ENCODE measurements around the gene OTOS. TPM values are rescaled to one million over a fixed set of nuclear protein-coding genes. Genes with fewer than 3 reads are reported as not detected.

Gene OTOS
- total and polyA plus RNA-seq, 2 of the 4 experiments (the other 2 are of a cell fraction) = 0.34 TPM; not detected in 1

GRCh38 chr2:240154606-240155005 lies 14.1 kb upstream of the OTOS start:
- Histone ChIP-seq H4K5ac (ENCODE audit: low read depth, low read length) (no peak overlapping the region), H2BK15ac (ENCODE audit: low read depth, low read length) (no peak overlapping the region), H3K18ac (ENCODE audit: low read depth, low read length) (no peak overlapping the region), H3K14ac (replicated peaks; ENCODE audit: low read depth, low read length) (no peak overlapping the region), H4K20me1 (ENCODE audit: insufficient read depth, low read length) (no peaks in the 10 kb centered on the region), H2BK5ac (ENCODE audit: low read depth, low read length, poor library complexity, severe bottlenecking) (no peak overlapping the region), H3K27ac (ENCODE audit: insufficient read depth, low read length) (no peak overlapping the region), H3K27me3 (ENCODE audit: control insufficient read depth, insufficient read depth, low read length) (peaks cover 40% of the 10 kb centered on the region), H3K4me1 (ENCODE audit: control insufficient read depth, insufficient read depth, low read length) (no peaks in the 10 kb centered on the region), H4K91ac (ENCODE audit: insufficient read depth, low read depth, low read length) (no peak overlapping the region), H3K4me2 (ENCODE audit: low read depth, low read length) (no peak overlapping the region), H3K9me1 (ENCODE audit: insufficient read depth, low read length) (no peaks in the 10 kb centered on the region), H2BK20ac (ENCODE audit: low read depth, low read length) (no peak overlapping the region), H3K4ac (ENCODE audit: low read depth, low read length) (no peak overlapping the region), H2AK5ac (ENCODE audit: low read depth, low read length) (no peak overlapping the region), H3K9me3 (ENCODE audit: control insufficient read depth, insufficient read depth, low read length) (0 out of 2 replicates have a peak, but pooled peaks cover 1% of the 10 kb centered on the region), H2BK120ac (ENCODE audit: low read depth, low read length) (no peak overlapping the region), H3K4me3 (ENCODE audit: insufficient read depth, low read depth, low read length) (no peak overlapping the region), H4K8ac (ENCODE audit: low read depth in 2 of 2, low read length in 2 of 2) (no peak overlapping the region), H3K23ac (ENCODE audit: low read depth, low read length) (no peak overlapping the region), H3K9ac (ENCODE audit: low read depth, low read length) (no peak overlapping the region), H3K56ac (ENCODE audit: extremely low read depth, insufficient read depth, low read length) (no peak overlapping the region), H3K79me1 (ENCODE audit: low read depth in 1 of 2, low read length in 2 of 2) (no peaks in the 10 kb centered on the region), H2AFZ (replicated peaks; ENCODE audit: low read length, poor library complexity) (no peak overlapping the region), H3K36me3 (ENCODE audit: control insufficient read depth, insufficient read depth, low read length) (no peaks in the 10 kb centered on the region), H2AK9ac (replicated peaks; ENCODE audit: low read depth, low read length, poor library complexity) (no peak overlapping the region)
- ATAC-seq (ENCODE audit: low read depth) (no peak), DNase-seq (no peak)
- POLR2A ChIA-PET (ENCODE audit: unreplicated experiment) = no interaction called here
- WGBS, 2 experiments (ENCODE audit: extremely low coverage in 2 of 2, insufficient read length in 1 of 2) = no CpG with 5 or more reads among the region's 8 CpGs
- intact Hi-C loops (cut with micrococcal nuclease) = no loop called here
- TF ChIP-seq CHD1 (IDR thresholded peaks at IDR 0.05; ENCODE audit: low read depth, low read length) (no peak), MAFK (IDR thresholded peaks at IDR 0.05; ENCODE audit: low read depth, low read length) (no peak), NFE2L2 (IDR thresholded peaks at IDR 0.05; ENCODE audit: low read depth, low read length) (no peak), USF2 (IDR thresholded peaks at IDR 0.05; ENCODE audit: low read depth, low read length) (no peak), MAZ (IDR thresholded peaks at IDR 0.05; ENCODE audit: borderline replicate concordance, low read depth, low read length) (no peak), FOS (IDR thresholded peaks at IDR 0.05; ENCODE audit: low read depth, low read length) (no peak), BHLHE40 (IDR thresholded peaks at IDR 0.05; ENCODE audit: low read depth, low read length) (no peak), POLR2A (IDR thresholded peaks at IDR 0.05; ENCODE audit: low read depth, low read length) (no peak), SMC3 (IDR thresholded peaks at IDR 0.05; ENCODE audit: low read depth, low read length) (no peak), RAD21 (IDR thresholded peaks at IDR 0.05; ENCODE audit: low read length) (no peak), MXI1 (IDR thresholded peaks at IDR 0.05; ENCODE audit: borderline replicate concordance, low read depth, low read length) (no peak), CEBPB (IDR thresholded peaks at IDR 0.05; ENCODE audit: low read depth, low read length) (no peak), RCOR1 (IDR thresholded peaks at IDR 0.05; ENCODE audit: insufficient replicate concordance, low read length) (no peak), RFX5 (IDR thresholded peaks at IDR 0.05; ENCODE audit: low read depth, low read length) (no peak)
- TF ChIP-seq, protein P1, sequence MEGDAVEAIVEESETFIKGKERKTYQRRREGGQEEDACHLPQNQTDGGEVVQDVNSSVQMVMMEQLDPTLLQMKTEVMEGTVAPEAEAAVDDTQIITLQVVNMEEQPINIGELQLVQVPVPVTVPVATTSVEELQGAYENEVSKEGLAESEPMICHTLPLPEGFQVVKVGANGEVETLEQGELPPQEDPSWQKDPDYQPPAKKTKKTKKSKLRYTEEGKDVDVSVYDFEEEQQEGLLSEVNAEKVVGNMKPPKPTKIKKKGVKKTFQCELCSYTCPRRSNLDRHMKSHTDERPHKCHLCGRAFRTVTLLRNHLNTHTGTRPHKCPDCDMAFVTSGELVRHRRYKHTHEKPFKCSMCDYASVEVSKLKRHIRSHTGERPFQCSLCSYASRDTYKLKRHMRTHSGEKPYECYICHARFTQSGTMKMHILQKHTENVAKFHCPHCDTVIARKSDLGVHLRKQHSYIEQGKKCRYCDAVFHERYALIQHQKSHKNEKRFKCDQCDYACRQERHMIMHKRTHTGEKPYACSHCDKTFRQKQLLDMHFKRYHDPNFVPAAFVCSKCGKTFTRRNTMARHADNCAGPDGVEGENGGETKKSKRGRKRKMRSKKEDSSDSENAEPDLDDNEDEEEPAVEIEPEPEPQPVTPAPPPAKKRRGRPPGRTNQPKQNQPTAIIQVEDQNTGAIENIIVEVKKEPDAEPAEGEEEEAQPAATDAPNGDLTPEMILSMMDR (conservative IDR thresholded peaks at IDR 0.05; ENCODE audit: low read depth, low read length) = no peak
- TF ChIP-seq, protein P2, sequence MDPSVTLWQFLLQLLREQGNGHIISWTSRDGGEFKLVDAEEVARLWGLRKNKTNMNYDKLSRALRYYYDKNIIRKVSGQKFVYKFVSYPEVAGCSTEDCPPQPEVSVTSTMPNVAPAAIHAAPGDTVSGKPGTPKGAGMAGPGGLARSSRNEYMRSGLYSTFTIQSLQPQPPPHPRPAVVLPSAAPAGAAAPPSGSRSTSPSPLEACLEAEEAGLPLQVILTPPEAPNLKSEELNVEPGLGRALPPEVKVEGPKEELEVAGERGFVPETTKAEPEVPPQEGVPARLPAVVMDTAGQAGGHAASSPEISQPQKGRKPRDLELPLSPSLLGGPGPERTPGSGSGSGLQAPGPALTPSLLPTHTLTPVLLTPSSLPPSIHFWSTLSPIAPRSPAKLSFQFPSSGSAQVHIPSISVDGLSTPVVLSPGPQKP (IDR thresholded peaks at IDR 0.05; ENCODE audit: borderline replicate concordance, low read depth, low read length) = no peak
- CTCF ChIA-PET = no interaction called here
- no TSS peak for BruUV-seq (replicated peaks)
- dilution Hi-C loops (cut with HindIII; ENCODE audit: low sequenced_read_pairs, unreplicated experiment) = no loop called here
- in situ Hi-C loops (cut with MboI; ENCODE audit: low sequenced_read_pairs) = no loop called here

Data from IMR-90 (cell line).